ENCODE data around the gene GRAMD2A.

DNA sequence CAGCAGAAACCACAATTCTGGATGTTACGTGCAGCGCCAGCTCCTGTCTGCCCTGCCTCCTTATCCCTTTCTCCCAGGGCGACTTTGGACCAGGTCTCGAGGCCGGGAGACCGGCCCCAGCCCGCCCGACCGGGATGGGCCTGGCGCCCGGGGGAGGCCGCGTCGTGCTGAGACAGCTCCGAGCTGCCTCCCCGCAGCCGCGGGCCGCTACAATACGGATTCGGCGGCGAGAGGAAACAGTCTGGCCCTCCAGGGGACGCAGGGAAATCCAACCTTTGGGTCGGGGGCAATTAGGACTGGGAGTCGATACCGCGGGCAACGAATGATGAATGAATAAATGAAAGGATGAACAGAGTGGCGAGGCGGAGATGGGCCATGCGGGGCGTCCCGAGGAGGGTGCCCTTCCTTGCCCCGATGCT lies 537 bp downstream of the GRAMD2A start:
- TF ChIP-seq, protein P1, sequence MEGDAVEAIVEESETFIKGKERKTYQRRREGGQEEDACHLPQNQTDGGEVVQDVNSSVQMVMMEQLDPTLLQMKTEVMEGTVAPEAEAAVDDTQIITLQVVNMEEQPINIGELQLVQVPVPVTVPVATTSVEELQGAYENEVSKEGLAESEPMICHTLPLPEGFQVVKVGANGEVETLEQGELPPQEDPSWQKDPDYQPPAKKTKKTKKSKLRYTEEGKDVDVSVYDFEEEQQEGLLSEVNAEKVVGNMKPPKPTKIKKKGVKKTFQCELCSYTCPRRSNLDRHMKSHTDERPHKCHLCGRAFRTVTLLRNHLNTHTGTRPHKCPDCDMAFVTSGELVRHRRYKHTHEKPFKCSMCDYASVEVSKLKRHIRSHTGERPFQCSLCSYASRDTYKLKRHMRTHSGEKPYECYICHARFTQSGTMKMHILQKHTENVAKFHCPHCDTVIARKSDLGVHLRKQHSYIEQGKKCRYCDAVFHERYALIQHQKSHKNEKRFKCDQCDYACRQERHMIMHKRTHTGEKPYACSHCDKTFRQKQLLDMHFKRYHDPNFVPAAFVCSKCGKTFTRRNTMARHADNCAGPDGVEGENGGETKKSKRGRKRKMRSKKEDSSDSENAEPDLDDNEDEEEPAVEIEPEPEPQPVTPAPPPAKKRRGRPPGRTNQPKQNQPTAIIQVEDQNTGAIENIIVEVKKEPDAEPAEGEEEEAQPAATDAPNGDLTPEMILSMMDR (IDR thresholded peaks at IDR 0.05): no peak
- TF ChIP-seq POLR2A (IDR thresholded peaks at IDR 0.05): no peak

Measured in tibial nerve (tissue), 3 donors.